ENCODE results near the gene FOXP4.
"Not testable (repeated sequence)": the region's sequence is repeated elsewhere in the genome, so short reads cannot be mapped to it uniquely, and the experiment has no call there.

FOXP4 gene

DNA sequence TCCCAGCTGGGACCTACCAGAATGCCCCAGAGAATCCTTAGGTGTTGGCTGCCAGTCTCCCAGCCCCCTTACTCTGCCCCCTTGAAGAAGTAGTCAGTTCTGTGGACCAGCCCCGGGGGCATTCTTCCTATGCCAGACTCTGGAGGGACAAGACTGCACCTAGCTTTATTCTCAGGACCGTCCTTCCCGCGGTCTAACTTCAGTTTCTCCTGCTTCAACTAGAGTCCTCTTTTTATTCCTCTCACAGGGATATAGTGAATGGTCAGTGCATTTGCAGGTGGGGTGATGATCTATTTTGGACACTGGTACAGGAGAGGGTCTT is 56.2 kb downstream of the FOXP4 start:
- no peak overlapping the region for H3K27ac ChIP-seq (ENCODE audit: low read depth, low read length, severe bottlenecking)
- WGBS, 2 experiments (ENCODE audit: insufficient coverage in 2 of 2) = 57 to 100% methylated on average over 1 of the region's 4 CpGs
- H3K9me3 ChIP-seq (ENCODE audit: control insufficient read depth, low read length) = no peaks in the 10 kb centered on the region
- no peak overlapping the region for H3K4me3 ChIP-seq (ENCODE audit: extremely low read depth, insufficient read depth, low read length, poor library complexity, severe bottlenecking)
- no peaks in the 10 kb centered on the region for H3K4me1 ChIP-seq (ENCODE audit: control insufficient read depth, insufficient read depth, low read length, poor library complexity, severe bottlenecking)
- peaks cover 4% of the 10 kb centered on the region for H3K36me3 ChIP-seq (ENCODE audit: control insufficient read depth, insufficient read depth, low read length)

- 8 to 20% methylated on average over 6 to 13 of the region's 20 CpGs for WGBS, 2 experiments (ENCODE audit: insufficient coverage in 2 of 2)
- peaks cover 4% of the 10 kb centered on the region for H3K36me3 ChIP-seq (ENCODE audit: control insufficient read depth, insufficient read depth, low read length)
- H3K9me3 ChIP-seq (ENCODE audit: control insufficient read depth, low read length) = no peaks in the 10 kb centered on the region
- no peaks in the 10 kb centered on the region for H3K4me1 ChIP-seq (ENCODE audit: control insufficient read depth, insufficient read depth, low read length, poor library complexity, severe bottlenecking)
- no peak overlapping the region for H3K4me3 ChIP-seq (ENCODE audit: extremely low read depth, insufficient read depth, low read length, poor library complexity, severe bottlenecking)
- H3K27ac ChIP-seq (ENCODE audit: low read depth, low read length, severe bottlenecking) = no peak overlapping the region
Measured at GRCh38 chr6:41602864-41603608, 56.9 kb downstream of the FOXP4 start.

- Histone ChIP-seq H3K4me3 (ENCODE audit: extremely low read depth, insufficient read depth, low read length, poor library complexity, severe bottlenecking) (no peak overlapping the region), H3K4me1 (ENCODE audit: control insufficient read depth, insufficient read depth, low read length, poor library complexity, severe bottlenecking) (no peaks in the 10 kb centered on the region), H3K27ac (ENCODE audit: low read depth, low read length, severe bottlenecking) (no peak overlapping the region), H3K9me3 (ENCODE audit: control insufficient read depth, low read length) (no peaks in the 10 kb centered on the region), H3K36me3 (ENCODE audit: control insufficient read depth, insufficient read depth, low read length) (peaks cover 4% of the 10 kb centered on the region)
- 80 to 96% methylated on average over 3 to 5 of the region's 5 CpGs for WGBS, 2 experiments (ENCODE audit: insufficient coverage in 2 of 2)
Measured at GRCh38 chr6:41604006-41604405, 57.8 kb downstream of the FOXP4 start.

GRCh38 chr6:41605649-41606048 is 59.5 kb downstream of the FOXP4 start:
- 96 to 100% methylated on average over 3 of the region's 3 CpGs for WGBS, 2 experiments (ENCODE audit: insufficient coverage in 2 of 2)
- no peaks in the 10 kb centered on the region for H3K36me3 ChIP-seq (ENCODE audit: control insufficient read depth, insufficient read depth, low read length)
- H3K27ac ChIP-seq (ENCODE audit: low read depth, low read length, severe bottlenecking) = no peak overlapping the region
- H3K9me3 ChIP-seq (ENCODE audit: control insufficient read depth, low read length) = no peaks in the 10 kb centered on the region
- no peaks in the 10 kb centered on the region for H3K4me1 ChIP-seq (ENCODE audit: control insufficient read depth, insufficient read depth, low read length, poor library complexity, severe bottlenecking)
- H3K4me3 ChIP-seq (ENCODE audit: extremely low read depth, insufficient read depth, low read length, poor library complexity, severe bottlenecking) = no peak overlapping the region

- WGBS, 2 experiments (ENCODE audit: insufficient coverage in 2 of 2) = 83 to 98% methylated on average over 2 to 4 of the region's 5 CpGs
- Histone ChIP-seq H3K36me3 (ENCODE audit: control insufficient read depth, insufficient read depth, low read length) (no peaks in the 10 kb centered on the region), H3K4me3 (ENCODE audit: extremely low read depth, insufficient read depth, low read length, poor library complexity, severe bottlenecking) (no peak overlapping the region), H3K9me3 (ENCODE audit: control insufficient read depth, low read length) (no peaks in the 10 kb centered on the region), H3K27ac (ENCODE audit: low read depth, low read length, severe bottlenecking) (no peak overlapping the region), H3K4me1 (ENCODE audit: control insufficient read depth, insufficient read depth, low read length, poor library complexity, severe bottlenecking) (no peaks in the 10 kb centered on the region)
Measured at GRCh38 chr6:41607036-41607435, 60.9 kb downstream of the FOXP4 start.

DNA sequence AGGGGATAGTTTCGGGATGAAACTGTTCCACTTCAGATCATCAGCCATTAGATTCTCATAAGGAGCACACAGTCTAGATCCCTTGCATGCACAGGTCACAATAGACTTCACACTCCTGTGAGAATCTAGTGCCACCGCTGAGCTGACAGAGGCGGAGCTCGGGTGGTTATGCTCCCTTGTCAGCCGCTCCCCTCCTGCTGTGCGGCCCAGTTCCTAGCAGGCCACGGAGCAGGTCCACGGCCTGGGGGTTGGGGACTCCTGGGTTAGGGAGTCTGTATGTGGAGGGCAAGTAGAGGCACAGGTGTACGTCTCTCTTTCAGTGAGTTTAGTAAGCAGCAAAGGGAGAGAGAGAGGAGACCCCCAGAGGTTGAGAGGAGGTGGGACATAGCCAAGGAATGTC is 61.6 kb downstream of the FOXP4 start:
- H3K4me1 ChIP-seq (ENCODE audit: control insufficient read depth, insufficient read depth, low read length, poor library complexity, severe bottlenecking) = no peaks in the 10 kb centered on the region
- no peak overlapping the region for H3K27ac ChIP-seq (ENCODE audit: low read depth, low read length, severe bottlenecking)
- H3K4me3 ChIP-seq (ENCODE audit: extremely low read depth, insufficient read depth, low read length, poor library complexity, severe bottlenecking) = no peak overlapping the region
- no peaks in the 10 kb centered on the region for H3K36me3 ChIP-seq (ENCODE audit: control insufficient read depth, insufficient read depth, low read length)
- H3K9me3 ChIP-seq (ENCODE audit: control insufficient read depth, low read length) = no peaks in the 10 kb centered on the region
- WGBS, 2 experiments (ENCODE audit: insufficient coverage in 2 of 2) = 82 to 90% methylated on average over 2 to 7 of the region's 9 CpGs

- Histone ChIP-seq H3K27ac (ENCODE audit: low read depth, low read length, severe bottlenecking) (no peak overlapping the region), H3K9me3 (ENCODE audit: control insufficient read depth, low read length) (peaks cover 3% of the 10 kb centered on the region), H3K36me3 (ENCODE audit: control insufficient read depth, insufficient read depth, low read length) (no peaks in the 10 kb centered on the region), H3K4me3 (ENCODE audit: extremely low read depth, insufficient read depth, low read length, poor library complexity, severe bottlenecking) (no peak overlapping the region), H3K4me1 (ENCODE audit: control insufficient read depth, insufficient read depth, low read length, poor library complexity, severe bottlenecking) (no peaks in the 10 kb centered on the region)
- WGBS, 2 experiments (ENCODE audit: insufficient coverage in 2 of 2) = 78 to 81% methylated on average over 7 to 11 of the region's 11 CpGs
Measured at GRCh38 chr6:41608443-41609151, 62.4 kb downstream of the FOXP4 start.

DNA sequence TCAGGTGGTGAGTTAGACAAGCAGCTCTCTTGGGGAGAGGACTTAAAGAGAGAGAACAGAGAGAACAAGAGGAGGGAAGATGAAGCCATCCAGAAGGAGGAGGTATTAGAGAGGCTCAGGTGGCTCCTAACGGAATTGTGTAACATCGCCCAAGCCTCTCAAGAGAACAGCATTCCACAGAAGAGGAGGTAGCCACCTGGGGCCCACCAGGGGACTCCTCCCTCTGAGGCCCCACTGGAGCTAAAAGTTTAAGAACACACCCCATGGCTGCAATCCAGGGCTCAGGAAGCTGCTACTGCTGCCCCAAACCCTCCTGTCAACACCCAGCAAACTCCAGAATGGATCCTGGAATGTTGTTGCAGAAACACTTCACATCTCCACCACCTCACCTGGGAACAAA is 68.5 kb downstream of the FOXP4 start:
- H3K4me1 ChIP-seq (ENCODE audit: control insufficient read depth, insufficient read depth, low read length, poor library complexity, severe bottlenecking) = no peaks in the 10 kb centered on the region
- peaks cover 13% of the 10 kb centered on the region for H3K9me3 ChIP-seq (ENCODE audit: control insufficient read depth, low read length)
- no peaks in the 10 kb centered on the region for H3K36me3 ChIP-seq (ENCODE audit: control insufficient read depth, insufficient read depth, low read length)
- H3K27ac ChIP-seq (ENCODE audit: low read depth, low read length, severe bottlenecking) = no peak overlapping the region
- no peak overlapping the region for H3K4me3 ChIP-seq (ENCODE audit: extremely low read depth, insufficient read depth, low read length, poor library complexity, severe bottlenecking)
- WGBS, 2 experiments (ENCODE audit: insufficient coverage in 2 of 2) = no CpG with 5 or more reads among the region's 2 CpGs

GRCh38 chr6:41615311-41615710 is 69.1 kb downstream of the FOXP4 start:
- no peaks in the 10 kb centered on the region for H3K36me3 ChIP-seq (ENCODE audit: control insufficient read depth, insufficient read depth, low read length)
- 88 to 89% methylated on average over 6 to 7 of the region's 7 CpGs for WGBS, 2 experiments (ENCODE audit: insufficient coverage in 2 of 2)
- peaks cover 16% of the 10 kb centered on the region for H3K9me3 ChIP-seq (ENCODE audit: control insufficient read depth, low read length)
- no peak overlapping the region for H3K4me3 ChIP-seq (ENCODE audit: extremely low read depth, insufficient read depth, low read length, poor library complexity, severe bottlenecking)
- H3K27ac ChIP-seq (ENCODE audit: low read depth, low read length, severe bottlenecking) = no peak overlapping the region
- H3K4me1 ChIP-seq (ENCODE audit: control insufficient read depth, insufficient read depth, low read length, poor library complexity, severe bottlenecking) = no peaks in the 10 kb centered on the region

- H3K9me3 ChIP-seq (ENCODE audit: control insufficient read depth, low read length) = peaks cover 20% of the 10 kb centered on the region
- peaks cover 5% of the 10 kb centered on the region for H3K4me1 ChIP-seq (ENCODE audit: control insufficient read depth, insufficient read depth, low read length, poor library complexity, severe bottlenecking)
- WGBS, 2 experiments (ENCODE audit: insufficient coverage in 2 of 2) = 67 to 80% methylated on average over 3 of the region's 3 CpGs
- H3K27ac ChIP-seq (ENCODE audit: low read depth, low read length, severe bottlenecking) = no peak overlapping the region
- no peaks in the 10 kb centered on the region for H3K36me3 ChIP-seq (ENCODE audit: control insufficient read depth, insufficient read depth, low read length)
- no peak overlapping the region for H3K4me3 ChIP-seq (ENCODE audit: extremely low read depth, insufficient read depth, low read length, poor library complexity, severe bottlenecking)
Measured at GRCh38 chr6:41618598-41618997, 72.4 kb downstream of the FOXP4 start.

GRCh38 chr6:41619193-41619592 is 73.0 kb downstream of the FOXP4 start:
- H3K36me3 ChIP-seq (ENCODE audit: control insufficient read depth, insufficient read depth, low read length); H3K27ac ChIP-seq (ENCODE audit: low read depth, low read length, severe bottlenecking); H3K4me1 ChIP-seq (ENCODE audit: control insufficient read depth, insufficient read depth, low read length, poor library complexity, severe bottlenecking); H3K4me3 ChIP-seq (ENCODE audit: extremely low read depth, insufficient read depth, low read length, poor library complexity, severe bottlenecking): not testable (repeated sequence)
- WGBS, 2 experiments (ENCODE audit: insufficient coverage in 2 of 2) = 80 to 89% methylated on average over 2 of the region's 4 CpGs
- peaks cover 14% of the 10 kb centered on the region for H3K9me3 ChIP-seq (ENCODE audit: control insufficient read depth, low read length)
